ENCODE data around the gene MCF2L. TPM values are rescaled to one million over a fixed set of nuclear protein-coding genes. Genes with fewer than 3 reads are reported as not detected.

The MCF2L gene
- total RNA-seq, 2 experiments from 2014 or later: 2.8 to 16.4 TPM

DNA sequence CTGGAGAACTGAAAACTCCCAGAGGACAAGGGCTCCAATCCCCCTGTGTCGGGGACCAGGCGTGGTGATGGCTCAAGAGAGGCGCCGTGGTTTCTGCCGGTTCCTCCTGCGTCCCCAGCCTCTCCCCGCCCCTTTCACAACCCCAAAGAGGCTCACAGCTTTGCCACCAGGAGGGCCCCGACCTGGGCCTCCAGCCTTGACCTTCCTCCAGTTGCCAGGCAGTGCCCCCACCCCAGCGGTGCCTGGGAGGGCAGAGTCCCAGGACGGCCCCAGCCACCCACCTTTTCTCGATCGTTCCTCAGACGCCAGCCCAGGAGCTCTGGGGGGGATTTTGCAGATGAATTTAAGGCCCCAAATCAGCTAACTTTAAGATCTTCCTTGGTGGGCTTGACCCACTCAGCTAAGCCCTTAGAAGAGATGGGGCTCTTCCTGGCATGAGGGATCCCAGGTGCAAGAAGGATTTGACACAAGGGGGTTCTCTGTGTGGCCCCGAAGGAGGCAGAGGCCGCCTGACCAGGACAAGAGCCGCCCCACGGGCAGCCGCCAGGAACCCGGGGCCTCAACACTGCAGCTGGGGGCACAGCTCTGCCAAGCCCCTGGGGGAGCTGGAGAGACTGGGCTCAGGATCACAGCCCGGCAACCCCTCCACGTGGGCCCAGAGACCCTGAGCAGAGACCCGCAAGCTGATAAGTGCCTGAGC is 47.0 kb downstream of the MCF2L start:
- Histone ChIP-seq H3K4me3 (ENCODE audit: low read depth, low read length, poor library complexity, severe bottlenecking) (no peak overlapping the region), H3K79me2 (ENCODE audit: insufficient read depth, low read depth, low read length) (no peaks in the 10 kb centered on the region), H3K9me3 (ENCODE audit: low read length) (no peaks in the 10 kb centered on the region), H3K4me2 (ENCODE audit: low read length) (no peak overlapping the region), H4K20me1 (ENCODE audit: insufficient read depth, low read length) (no peaks in the 10 kb centered on the region), H2AFZ (ENCODE audit: low read length) (no peak overlapping the region), H3K36me3 (ENCODE audit: insufficient read depth, low read length) (no peaks in the 10 kb centered on the region), H3K4me1 (ENCODE audit: insufficient read depth, low read length, poor library complexity, severe bottlenecking) (peaks cover 6% of the 10 kb centered on the region), H3K27ac (ENCODE audit: low read depth, low read length, poor library complexity, severe bottlenecking) (no peak overlapping the region), H3K9me2 (ENCODE audit: insufficient read depth, low read length) (no peaks in the 10 kb centered on the region)
- POLR2A ChIA-PET: no interaction called here
- no TSS peak for BruUV-seq (replicated peaks)
- TF ChIP-seq EZH2phosphoT487 (IDR thresholded peaks at IDR 0.05; ENCODE audit: borderline replicate concordance, low read depth, low read length): no peak
- TF ChIP-seq, protein P1, sequence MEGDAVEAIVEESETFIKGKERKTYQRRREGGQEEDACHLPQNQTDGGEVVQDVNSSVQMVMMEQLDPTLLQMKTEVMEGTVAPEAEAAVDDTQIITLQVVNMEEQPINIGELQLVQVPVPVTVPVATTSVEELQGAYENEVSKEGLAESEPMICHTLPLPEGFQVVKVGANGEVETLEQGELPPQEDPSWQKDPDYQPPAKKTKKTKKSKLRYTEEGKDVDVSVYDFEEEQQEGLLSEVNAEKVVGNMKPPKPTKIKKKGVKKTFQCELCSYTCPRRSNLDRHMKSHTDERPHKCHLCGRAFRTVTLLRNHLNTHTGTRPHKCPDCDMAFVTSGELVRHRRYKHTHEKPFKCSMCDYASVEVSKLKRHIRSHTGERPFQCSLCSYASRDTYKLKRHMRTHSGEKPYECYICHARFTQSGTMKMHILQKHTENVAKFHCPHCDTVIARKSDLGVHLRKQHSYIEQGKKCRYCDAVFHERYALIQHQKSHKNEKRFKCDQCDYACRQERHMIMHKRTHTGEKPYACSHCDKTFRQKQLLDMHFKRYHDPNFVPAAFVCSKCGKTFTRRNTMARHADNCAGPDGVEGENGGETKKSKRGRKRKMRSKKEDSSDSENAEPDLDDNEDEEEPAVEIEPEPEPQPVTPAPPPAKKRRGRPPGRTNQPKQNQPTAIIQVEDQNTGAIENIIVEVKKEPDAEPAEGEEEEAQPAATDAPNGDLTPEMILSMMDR (conservative IDR thresholded peaks at IDR 0.05; ENCODE audit: low read length): no peak
- DNase-seq (ENCODE audit: low spot score): no peak
- CTCF ChIA-PET (ENCODE audit: unreplicated experiment): no interaction called here
- intact Hi-C loops (cut with micrococcal nuclease; ENCODE audit: unreplicated experiment): no loop called here

DNA sequence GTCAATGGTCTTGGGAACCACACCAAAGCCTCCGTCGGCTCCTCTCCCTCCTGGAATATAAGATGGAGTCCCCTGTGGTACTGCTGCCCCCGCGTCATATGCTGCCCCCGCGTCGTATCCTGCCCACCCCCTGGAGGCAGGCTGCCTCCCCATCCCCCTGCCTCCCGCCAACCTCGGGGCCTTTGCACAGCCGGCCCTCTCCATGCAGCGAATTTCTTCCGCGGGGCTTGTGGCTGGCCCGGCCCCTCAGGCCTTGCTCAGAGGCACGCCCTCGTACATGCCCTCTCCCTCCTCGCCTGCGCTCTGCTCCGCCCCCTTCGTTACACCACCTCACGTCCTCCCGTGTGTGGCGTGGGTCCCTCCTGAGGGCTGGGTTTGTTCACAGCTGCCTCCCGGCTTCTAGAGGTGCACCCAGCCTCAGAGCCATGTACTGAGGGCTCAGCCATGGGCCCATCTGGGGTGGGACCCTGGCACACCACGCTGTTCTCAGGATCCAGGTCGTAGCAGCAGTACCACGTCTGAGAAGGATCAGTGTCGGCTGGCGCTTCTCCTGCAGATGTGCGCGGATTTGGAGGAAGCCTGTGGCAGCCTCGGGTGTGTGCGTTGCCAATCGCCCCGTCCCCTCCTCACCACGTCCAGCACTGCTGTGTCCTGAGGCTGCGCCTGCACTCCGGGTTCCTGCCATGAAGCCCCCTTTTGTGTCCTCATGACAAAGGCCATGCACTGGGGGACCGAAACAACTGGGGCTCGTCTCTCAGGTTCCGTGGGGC is 47.7 kb downstream of the MCF2L start:
- TF ChIP-seq, protein P1 (conservative IDR thresholded peaks at IDR 0.05; ENCODE audit: low read length): no peak
- no peak for TF ChIP-seq EZH2phosphoT487 (IDR thresholded peaks at IDR 0.05; ENCODE audit: borderline replicate concordance, low read depth, low read length)
- Histone ChIP-seq H3K9me2 (ENCODE audit: insufficient read depth, low read length) (no peaks in the 10 kb centered on the region), H3K79me2 (ENCODE audit: insufficient read depth, low read depth, low read length) (no peaks in the 10 kb centered on the region), H3K27ac (ENCODE audit: low read depth, low read length, poor library complexity, severe bottlenecking) (no peak overlapping the region), H3K36me3 (ENCODE audit: insufficient read depth, low read length) (no peaks in the 10 kb centered on the region), H3K4me2 (ENCODE audit: low read length) (no peak overlapping the region), H3K4me1 (ENCODE audit: insufficient read depth, low read length, poor library complexity, severe bottlenecking) (peaks cover 6% of the 10 kb centered on the region), H2AFZ (ENCODE audit: low read length) (no peak overlapping the region), H3K9me3 (ENCODE audit: low read length) (no peaks in the 10 kb centered on the region), H3K4me3 (ENCODE audit: low read depth, low read length, poor library complexity, severe bottlenecking) (no peak overlapping the region), H4K20me1 (ENCODE audit: insufficient read depth, low read length) (no peaks in the 10 kb centered on the region)
- intact Hi-C loops (cut with micrococcal nuclease; ENCODE audit: unreplicated experiment): no loop called here
- BruUV-seq (replicated peaks): no TSS peak
- CTCF ChIA-PET (ENCODE audit: unreplicated experiment): no interaction called here
- DNase-seq (ENCODE audit: low spot score): no peak
- POLR2A ChIA-PET: no interaction called here

All from OCI-LY7 (cell line).